ENCODE measurements around the gene STAT5B.

- TF ChIP-seq CREB1 (IDR thresholded peaks at IDR 0.05; ENCODE audit: low read depth) (no peak), EGR1 (IDR thresholded peaks at IDR 0.05) (no peak), ZBTB7A (IDR thresholded peaks at IDR 0.05; ENCODE audit: low read depth) (no peak), REST (IDR thresholded peaks at IDR 0.05; ENCODE audit: low read depth) (no peak), RAD21 (IDR thresholded peaks at IDR 0.05; ENCODE audit: low read depth) (no peak)
These were observed 96.9 kb downstream of the STAT5B start for GRCh38 chr17:42179335-42179734.

All from Ishikawa (cell line).